ENCODE results near the gene SGSM1. TPM values are rescaled to one million over a fixed set of nuclear protein-coding genes. Genes with fewer than 3 reads are reported as not detected.

The SGSM1 gene
- total RNA-seq, 1 donor from 2014 or later, result not detected

DNA sequence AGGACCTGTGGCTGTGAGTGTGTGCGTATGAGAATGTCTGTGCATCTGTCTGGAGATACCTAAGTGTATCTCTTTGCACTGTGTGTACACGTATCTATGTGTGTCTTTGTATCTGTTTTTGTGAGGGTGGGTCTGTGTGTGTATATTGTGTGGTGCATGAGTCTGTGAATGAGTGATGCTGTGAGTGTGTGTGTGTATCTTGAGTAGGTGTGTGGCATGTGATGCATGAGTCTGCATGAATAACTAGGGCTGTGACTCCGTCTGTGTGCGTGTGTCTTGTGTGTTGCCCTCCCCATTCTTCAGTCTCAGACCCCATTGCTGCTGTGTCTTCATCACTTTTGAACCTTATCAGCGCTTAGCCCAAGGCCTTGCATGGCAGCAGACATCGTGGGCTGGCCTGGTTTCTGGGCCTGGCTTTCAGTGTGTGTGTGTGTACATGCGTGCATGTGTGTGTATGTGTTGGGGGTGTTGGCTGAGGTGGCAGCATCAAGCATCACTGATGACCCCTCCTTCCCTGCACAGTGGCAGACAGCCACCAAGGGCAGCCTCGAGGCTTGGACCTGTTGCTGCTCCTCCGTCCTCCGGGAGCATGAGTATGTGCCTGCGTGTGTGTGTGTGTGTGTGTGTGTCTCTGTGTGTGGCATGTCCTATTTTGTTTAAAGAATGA, 1.4 kb downstream of the SGSM1 start:
- DNase-seq (ENCODE audit: low read depth), result no peak

DNA sequence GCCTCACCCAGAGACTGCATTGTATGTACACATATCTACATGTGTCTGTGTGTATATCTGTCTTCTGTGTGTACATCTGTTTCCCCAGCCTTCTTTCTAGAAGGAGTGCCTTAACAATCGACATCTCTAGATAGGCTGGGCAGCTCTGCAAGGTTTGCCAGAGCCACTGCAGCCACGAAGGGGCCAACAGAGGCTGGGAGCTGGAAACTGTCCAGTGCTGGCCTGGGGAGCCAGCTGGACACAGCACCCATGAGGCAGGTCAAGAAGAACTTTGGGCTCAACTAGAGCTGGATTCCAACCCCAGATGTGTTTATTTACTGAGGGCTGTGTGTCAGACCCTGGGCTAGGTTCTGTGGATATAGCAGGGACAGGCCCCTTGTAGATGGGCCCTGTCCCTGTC, 3.3 kb downstream of the SGSM1 start:
- no peak for DNase-seq (ENCODE audit: low read depth)

DNA sequence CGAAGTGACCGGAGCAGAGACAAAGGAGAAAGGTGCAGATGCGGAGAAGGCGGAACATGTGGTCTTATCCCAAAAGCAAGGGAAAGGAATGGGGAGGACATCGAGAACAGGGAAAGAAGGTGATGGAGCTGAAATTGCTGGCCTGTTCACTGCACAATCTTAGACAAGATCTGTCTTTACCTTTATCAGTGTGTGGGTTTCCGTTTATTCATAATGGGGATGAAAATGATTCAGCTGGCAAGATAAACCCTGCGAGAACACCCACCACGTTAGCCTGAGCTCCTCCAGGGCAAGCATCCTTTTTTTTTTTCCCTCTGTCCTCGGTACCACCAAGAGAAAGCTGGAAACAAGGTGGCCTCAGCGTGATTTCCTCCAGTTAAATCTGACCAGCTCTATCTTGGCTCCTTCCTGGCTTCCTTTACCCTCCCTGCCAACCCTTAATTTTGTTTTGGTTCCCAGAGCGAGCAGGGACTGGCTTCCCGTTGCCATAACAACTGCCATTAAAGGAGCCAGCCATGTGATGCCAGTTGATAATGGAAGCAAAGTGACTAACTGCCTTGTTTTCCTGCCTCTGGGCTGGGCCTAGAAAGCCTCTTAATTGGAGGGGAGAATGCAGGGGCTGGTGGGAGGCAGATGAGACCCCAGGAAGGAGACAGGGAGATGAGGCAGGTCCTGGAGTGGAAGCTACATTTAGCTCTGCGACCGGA, 4.2 kb downstream of the SGSM1 start:
- DNase-seq (ENCODE audit: low read depth), result no peak

DNA sequence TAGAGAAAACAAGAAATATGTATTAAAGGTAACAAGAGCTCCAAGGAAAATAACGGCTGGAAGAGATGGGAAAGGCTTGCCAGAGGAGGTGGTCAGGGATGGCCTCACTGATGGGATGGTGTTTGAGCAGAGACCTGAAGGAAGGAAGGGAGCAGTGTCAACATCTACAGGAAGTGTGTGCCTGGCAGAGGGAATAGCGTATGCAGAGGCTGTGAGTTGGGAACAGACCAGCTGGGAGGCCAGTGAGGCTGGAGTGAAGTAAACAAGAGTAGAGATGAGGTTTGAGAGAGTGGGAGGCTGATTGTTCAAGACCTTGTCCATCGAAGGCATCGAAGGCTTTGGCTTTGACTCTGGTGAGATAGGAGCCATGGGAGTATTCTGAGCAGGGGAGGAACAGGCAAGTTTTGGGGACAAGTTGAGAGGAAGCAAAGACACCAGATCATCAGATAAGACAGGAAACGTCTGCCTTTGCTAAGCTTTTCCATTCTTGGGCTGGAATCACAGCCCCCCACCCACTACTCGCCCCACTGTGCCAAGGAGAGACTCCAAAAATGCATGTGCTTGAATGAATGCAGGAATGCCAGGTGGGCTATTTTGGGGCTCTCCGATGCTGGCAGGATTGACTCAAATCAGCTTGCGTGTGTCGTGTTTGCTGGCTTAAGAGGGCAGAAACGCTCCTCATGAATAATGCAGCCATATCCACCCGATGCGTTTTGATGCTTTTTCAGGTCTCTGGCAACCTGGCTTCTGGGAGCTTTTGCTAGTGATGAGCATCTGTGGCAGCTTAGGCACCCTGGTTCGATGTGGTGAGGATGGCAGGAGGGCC, 7.2 kb downstream of the SGSM1 start:
- DNase-seq (ENCODE audit: low read depth), result no peak

GRCh38 chr22:24813861-24814770, 8.1 kb downstream of the SGSM1 start:
- DNase-seq (ENCODE audit: low read depth), result no peak

DNA sequence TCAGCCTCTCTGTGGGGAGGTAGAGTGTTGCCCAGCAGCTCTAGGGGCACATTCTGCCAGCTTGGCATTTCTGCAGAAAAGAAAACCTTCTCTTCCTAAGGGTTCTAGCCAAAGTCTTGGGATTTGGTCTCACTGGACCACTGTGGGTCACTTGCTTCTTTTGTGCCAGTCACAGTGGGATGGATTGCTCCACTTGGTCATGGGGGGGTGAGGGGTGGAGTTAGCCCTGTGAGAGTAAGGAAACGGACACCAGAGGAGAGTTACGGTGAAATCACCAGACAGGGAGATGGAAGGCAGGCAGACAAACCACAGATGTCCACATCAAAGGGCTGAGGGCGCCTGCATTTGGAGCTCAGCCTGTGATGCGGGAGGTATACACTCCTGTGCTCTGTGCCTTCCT, 10.8 kb downstream of the SGSM1 start:
- DNase-seq (ENCODE audit: low read depth), result no peak

DNA sequence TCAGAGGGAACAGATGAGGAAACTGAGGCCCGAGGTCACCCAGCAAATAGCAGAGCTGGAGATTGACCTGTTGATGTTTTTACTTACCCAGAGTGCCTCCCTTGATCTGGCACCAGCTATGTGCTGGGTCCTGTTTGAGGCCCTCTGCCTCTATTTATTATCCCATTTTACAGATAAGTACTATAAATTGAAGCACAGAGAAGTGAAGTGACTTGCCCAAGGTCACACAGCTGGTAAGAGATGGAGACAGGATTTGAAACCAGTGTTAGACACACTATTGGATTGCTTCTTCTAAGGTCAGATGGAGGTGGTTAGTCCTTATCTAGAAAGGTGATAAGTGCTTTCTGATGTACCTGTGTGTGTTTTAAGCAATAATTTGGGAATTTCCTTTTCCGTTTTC, 13.5 kb downstream of the SGSM1 start:
- DNase-seq (ENCODE audit: low read depth), result no peak

- DNase-seq (ENCODE audit: low read depth), result no peak
Measured at GRCh38 chr22:24819911-24820461, 14.0 kb downstream of the SGSM1 start.

DNA sequence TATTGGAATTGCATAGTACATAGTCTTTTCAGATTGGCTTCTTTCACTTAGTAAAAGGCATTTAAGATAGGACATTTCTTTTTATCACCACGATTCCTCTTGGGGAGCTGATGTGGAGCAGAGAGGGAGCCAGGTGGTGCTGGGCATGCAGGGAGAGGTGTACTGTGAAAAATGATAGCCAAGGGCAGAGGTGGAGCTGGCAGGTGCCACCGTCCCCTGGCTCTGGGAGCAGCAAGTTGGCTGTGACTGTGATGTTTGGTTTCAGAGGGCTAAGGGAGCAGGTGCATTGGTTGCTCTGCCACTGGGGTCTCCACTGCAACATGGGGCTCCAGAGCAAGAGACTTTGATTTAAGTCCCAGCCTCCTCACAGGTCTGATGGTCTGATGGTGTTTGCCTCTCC, 16.5 kb downstream of the SGSM1 start:
- no peak for DNase-seq (ENCODE audit: low read depth)

- no peak for DNase-seq (ENCODE audit: low read depth)
Measured at GRCh38 chr22:24823787-24824186, 17.8 kb downstream of the SGSM1 start.

DNA sequence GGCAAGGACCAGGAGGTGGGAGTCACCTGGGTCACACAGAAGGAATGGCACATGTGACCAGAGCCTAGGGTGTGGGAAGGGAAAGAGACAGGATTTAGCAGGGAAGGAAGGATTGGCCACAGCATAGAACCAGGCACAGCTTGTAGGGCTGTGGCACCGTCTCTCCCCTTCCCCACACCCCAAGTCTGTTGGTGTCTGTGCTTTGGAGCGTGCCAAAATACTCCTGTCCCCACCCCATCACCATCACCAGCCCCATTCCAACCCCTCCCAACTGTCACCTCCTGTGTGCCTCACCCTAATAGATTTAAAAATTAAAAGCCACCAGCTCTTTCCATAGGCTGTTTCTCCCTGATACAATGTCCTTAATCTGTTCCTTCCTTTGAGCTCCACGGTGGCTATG, 18.2 kb downstream of the SGSM1 start:
- no peak for DNase-seq (ENCODE audit: low read depth)

GRCh38 chr22:24824915-24825314, 18.9 kb downstream of the SGSM1 start:
- DNase-seq (ENCODE audit: low read depth), result no peak

DNA sequence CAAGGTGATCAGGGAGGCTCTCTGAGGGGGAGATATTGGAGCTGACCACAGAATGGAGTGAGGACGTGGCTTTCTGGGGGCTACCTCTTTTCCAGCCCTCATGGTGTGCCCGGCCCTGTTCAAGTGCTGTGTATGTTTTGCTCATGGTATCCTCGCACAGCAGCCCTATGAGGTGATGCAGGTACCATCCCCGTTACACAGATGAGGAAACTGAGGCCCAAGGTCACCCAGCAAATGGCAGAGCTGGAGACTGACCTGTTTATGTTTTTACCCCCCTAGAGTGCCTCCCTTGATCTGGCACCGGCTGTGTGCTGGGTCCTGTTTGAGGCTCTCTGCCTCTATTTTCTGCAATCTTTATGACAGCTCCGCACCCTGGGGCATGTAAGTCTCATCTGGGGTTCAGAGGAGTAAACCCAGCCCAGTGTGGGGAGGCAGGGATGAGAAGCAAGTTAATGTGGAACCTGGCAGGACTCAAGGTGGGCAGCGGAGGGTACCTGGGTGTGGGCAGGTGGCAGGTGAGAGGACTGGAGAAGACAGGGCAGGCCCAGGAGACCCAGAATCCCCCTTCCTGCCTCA, 20.8 kb downstream of the SGSM1 start:
- no peak for DNase-seq (ENCODE audit: low read depth)

DNA sequence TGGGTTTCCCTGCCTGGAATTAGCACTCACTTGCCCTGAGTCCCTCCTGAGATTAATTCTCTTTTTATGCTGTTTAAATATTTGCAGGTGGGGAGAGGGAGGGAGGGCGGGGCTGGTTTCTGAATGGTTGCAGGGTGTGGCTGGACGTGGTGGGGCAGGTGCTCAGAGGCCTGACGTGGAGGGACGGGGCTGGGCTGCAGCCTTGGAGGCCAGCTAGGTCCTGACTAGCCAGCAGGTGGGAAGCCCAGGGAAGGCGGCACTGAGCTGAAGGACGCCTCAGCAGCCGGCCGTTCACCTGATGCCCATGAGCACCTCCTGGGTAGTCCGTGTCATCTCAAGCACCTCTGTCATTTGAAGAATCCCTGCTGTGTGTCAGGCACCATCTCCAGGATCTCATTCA, 21.3 kb downstream of the SGSM1 start:
- no peak for DNase-seq (ENCODE audit: low read depth)

- DNase-seq (ENCODE audit: low read depth), result no peak
Measured at GRCh38 chr22:24830205-24830979, 24.4 kb downstream of the SGSM1 start.

- DNase-seq (ENCODE audit: low read depth), result no peak
Measured at GRCh38 chr22:24831687-24832086, 25.7 kb downstream of the SGSM1 start.

- DNase-seq (ENCODE audit: low read depth), result no peak
Measured at GRCh38 chr22:24833881-24834495, 28.0 kb downstream of the SGSM1 start.

DNA sequence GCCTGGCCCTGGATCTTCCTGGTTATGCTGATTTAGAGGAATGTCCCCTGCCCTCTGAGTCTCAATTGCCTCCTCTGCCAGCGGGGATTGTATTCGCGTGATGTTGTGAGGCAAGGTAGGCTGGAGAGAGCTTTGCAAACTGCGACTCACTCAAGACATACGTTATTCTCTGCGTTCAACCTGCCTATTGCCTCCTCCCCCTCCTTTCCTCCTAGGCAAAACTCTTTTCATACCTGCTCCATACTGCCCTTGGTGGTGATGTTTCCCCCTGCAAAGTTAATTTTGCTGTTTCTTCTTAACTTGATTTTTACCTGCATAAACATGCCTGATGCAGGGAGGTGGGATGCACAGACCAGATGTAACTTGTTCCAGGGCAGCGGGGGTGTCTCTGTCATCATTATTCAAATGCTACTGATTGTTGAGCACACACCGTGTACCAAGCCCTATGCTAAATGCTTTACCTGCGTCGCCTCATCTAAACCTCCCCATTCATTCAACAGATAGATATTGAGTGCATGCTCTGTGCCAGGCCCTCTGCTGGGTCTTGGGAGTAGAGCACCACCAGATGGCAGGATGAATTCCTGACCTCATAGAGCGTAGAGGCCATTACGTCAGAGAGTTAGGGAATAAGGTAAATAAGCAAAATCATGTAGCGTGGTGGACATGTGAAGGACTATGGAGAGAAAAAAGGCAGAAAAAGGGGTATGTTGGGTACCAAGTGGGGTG, 29.0 kb downstream of the SGSM1 start:
- DNase-seq (ENCODE audit: low read depth), result no peak

DNA sequence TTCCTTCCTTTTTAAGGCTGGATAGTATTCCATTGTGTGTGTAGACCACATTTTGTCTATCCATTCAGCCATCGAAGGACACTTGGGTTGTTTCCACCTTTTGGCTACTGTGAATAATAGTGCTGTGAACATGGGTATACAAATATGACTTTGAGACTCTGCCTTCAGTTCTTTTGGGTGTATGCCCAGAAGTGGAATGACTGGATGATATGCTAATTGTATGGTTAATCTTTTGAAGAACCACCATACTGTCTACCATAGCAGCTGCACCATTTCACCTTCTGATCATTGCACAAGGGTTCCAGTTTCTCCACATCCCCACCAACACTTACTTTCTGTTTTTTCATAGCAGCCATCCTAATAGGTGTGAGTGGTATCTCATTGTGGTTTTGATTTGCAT, 30.3 kb downstream of the SGSM1 start:
- no peak for DNase-seq (ENCODE audit: low read depth)

All from myocyte (in vitro differentiated cells).